ENCODE measurements around the gene EXOC6.

- no peak for TF ChIP-seq CTCF (IDR thresholded peaks at IDR 0.05)
- no peak for TF ChIP-seq POLR2A (IDR thresholded peaks at IDR 0.05)
- no peak for TF ChIP-seq EP300 (IDR thresholded peaks at IDR 0.05)
Observed at GRCh38 chr10:93074147-93074596, 225.9 kb downstream of the EXOC6 start.
